Nephron progenitor cell (in vitro differentiated cells): ENCODE measurements around the gene ATP8B4.
A peak's percentile ranks its signal among the peaks of the same experiment; 100 is the strongest.

Experiments
- DNase-seq: peaks from one replicate; pipeline ENCODE4 v3.0.0; 2021
- H3K27ac Mint-ChIP-seq: 2 replicates; pipeline ENCODE4 v1.8.0; 2021; ENCODE audit warnings: mild to moderate bottlenecking, moderate library complexity, mixed read lengths
- H3K27me3 Mint-ChIP-seq: 2 replicates; pipeline ENCODE4 v1.8.0; 2021; ENCODE audit warnings: mild to moderate bottlenecking, low read depth, mixed read lengths; ENCODE audit not compliant: poor library complexity
- H3K36me3 Mint-ChIP-seq: 2 replicates; pipeline ENCODE4 v1.8.0; 2021; ENCODE audit warnings: low read depth, mixed read lengths
- H3K4me1 Mint-ChIP-seq: 2 replicates; pipeline ENCODE4 v1.8.0; 2021; ENCODE audit warnings: mixed read lengths
- H3K4me3 Mint-ChIP-seq: 2 replicates; pipeline ENCODE4 v1.8.0; 2021; ENCODE audit warnings: mild to moderate bottlenecking, moderate library complexity, mixed read lengths
- H3K9me3 Mint-ChIP-seq: 2 replicates; pipeline ENCODE4 v1.8.0; 2021; ENCODE audit warnings: mild to moderate bottlenecking, moderate library complexity, mixed read lengths
- CTCF ChIP-seq: fragments of 200-600 bp; sonication (generic); IDR thresholded peaks from 2 replicates; pipeline ENCODE4 v1.5.0; 2021; ENCODE audit warnings: antibody characterized with exemption

ATP8B4 gene

GRCh38 chr15:50068016-50068415 is 51.0 kb downstream of the ATP8B4 start:
- no peaks in the 10 kb centered on the region for H3K36me3 Mint-ChIP-seq
- TF ChIP-seq CTCF = no peak
- H3K4me1 Mint-ChIP-seq = peaks cover 38% of the 10 kb centered on the region
- no peaks in the 10 kb centered on the region for H3K27me3 Mint-ChIP-seq
- no peaks in the 10 kb centered on the region for H3K9me3 Mint-ChIP-seq
- peak overlapping the region; percentile 81 for H3K27ac Mint-ChIP-seq
- no peak overlapping the region for H3K4me3 Mint-ChIP-seq
- DNase-seq = no peak

- H3K4me1 Mint-ChIP-seq = peaks cover 38% of the 10 kb centered on the region
- no peak for DNase-seq
- H3K9me3 Mint-ChIP-seq = no peaks in the 10 kb centered on the region
- H3K27ac Mint-ChIP-seq = peak overlapping the region; percentile 9
- H3K36me3 Mint-ChIP-seq = no peaks in the 10 kb centered on the region
- H3K27me3 Mint-ChIP-seq = no peaks in the 10 kb centered on the region
- no peak overlapping the region for H3K4me3 Mint-ChIP-seq
- no peak for TF ChIP-seq CTCF
Observed at GRCh38 chr15:50067254-50067653, 51.8 kb downstream of the ATP8B4 start.

- Mint-ChIP-seq H3K4me1 (peaks cover 32% of the 10 kb centered on the region), H3K27me3 (no peaks in the 10 kb centered on the region), H3K36me3 (no peaks in the 10 kb centered on the region), H3K9me3 (no peaks in the 10 kb centered on the region), H3K4me3 (no peak overlapping the region), H3K27ac (peak overlapping the region; percentile 55)
- no peak for TF ChIP-seq CTCF
- DNase-seq = no peak
Observed at GRCh38 chr15:50066666-50067065, 52.4 kb downstream of the ATP8B4 start.

- H3K4me3 Mint-ChIP-seq = no peak overlapping the region
- no peak for TF ChIP-seq CTCF
- H3K4me1 Mint-ChIP-seq = peaks cover 29% of the 10 kb centered on the region
- no peaks in the 10 kb centered on the region for H3K9me3 Mint-ChIP-seq
- H3K36me3 Mint-ChIP-seq = no peaks in the 10 kb centered on the region
- no peaks in the 10 kb centered on the region for H3K27me3 Mint-ChIP-seq
- no peak for DNase-seq
- no peak overlapping the region for H3K27ac Mint-ChIP-seq
Observed at GRCh38 chr15:50066202-50066601, 52.8 kb downstream of the ATP8B4 start.

GRCh38 chr15:50065279-50065678 is 53.8 kb downstream of the ATP8B4 start:
- no peaks in the 10 kb centered on the region for H3K27me3 Mint-ChIP-seq
- no peak overlapping the region for H3K27ac Mint-ChIP-seq
- H3K4me1 Mint-ChIP-seq = peaks cover 30% of the 10 kb centered on the region
- H3K9me3 Mint-ChIP-seq = no peaks in the 10 kb centered on the region
- TF ChIP-seq CTCF = no peak
- no peak for DNase-seq
- no peaks in the 10 kb centered on the region for H3K36me3 Mint-ChIP-seq
- no peak overlapping the region for H3K4me3 Mint-ChIP-seq

GRCh38 chr15:50064673-50065072 is 54.4 kb downstream of the ATP8B4 start:
- no peaks in the 10 kb centered on the region for H3K9me3 Mint-ChIP-seq

More at GRCh38 chr15:50064673-50065072, 54.4 kb downstream of the ATP8B4 start:
- no peak for DNase-seq
- Mint-ChIP-seq H3K4me3 (no peak overlapping the region), H3K27ac (no peak overlapping the region), H3K27me3 (no peaks in the 10 kb centered on the region), H3K36me3 (no peaks in the 10 kb centered on the region), H3K4me1 (peaks cover 34% of the 10 kb centered on the region)
- no peak for TF ChIP-seq CTCF
